GM12878 (cell line): ENCODE data around the gene EYS. TPM values are rescaled to one million over a fixed set of nuclear protein-coding genes. Genes with fewer than 3 reads are reported as not detected.
"Not testable (repeated sequence)": the region's sequence is repeated elsewhere in the genome, so short reads cannot be mapped to it uniquely, and the experiment has no call there.

Experiments
- ATAC-seq: fragments of 200-7000 bp; cut with Tn5 transposase; 3 replicates; pipeline ENCODE4 v1.9.1; 2020; ENCODE audit warnings: mild to moderate bottlenecking, moderate library complexity
- BruUV-seq: library from RNA; stranded (reverse); fragments of 400-500 nt; replicated peaks from 2 replicates; lab custom pipeline; 2021; lab: Mats Ljungman, UMichigan
- CTCF ChIA-PET: fragments of 300-600 bp; sonication (Branson Sonifier 250); formaldehyde crosslinking; extraction: SDS; loops from one replicate; lab custom pipeline; 2021; ENCODE audit warnings: inconsistent platforms; lab: Yijun Ruan, JAX
- POLR2A ChIA-PET: fragments of 350-600 bp; formaldehyde crosslinking; extraction: SDS; loops from one replicate; lab custom pipeline; 2021; ENCODE audit warnings: inconsistent platforms; lab: Charles Lee
- RAD21 ChIA-PET: fragments of 300-600 bp; sonication (Branson Sonifier 250); formaldehyde crosslinking; loops from one replicate; lab custom pipeline; 2023; ENCODE audit warnings: antibody characterized with exemption; ENCODE audit not compliant: unreplicated experiment; lab: Charles Lee
- SMC1A ChIA-PET: fragments of 300-600 bp; sonication (Branson Sonifier 250); formaldehyde crosslinking; loops from one replicate; lab custom pipeline; 2023; ENCODE audit not compliant: unreplicated experiment, uncharacterized antibody; lab: Charles Lee
- DNase-seq: peaks from one replicate; pipeline ENCODE4 v3.0.0-alpha.2; 2011; ENCODE audit warnings: low read depth, low spot score
- FAIRE-seq: peaks from 3 replicates; lab custom pipeline; 2011; peaks lifted over from hg19 to GRCh38; lab: Jason Lieb, UNC
- H2AFZ ChIP-seq: 2 replicates; pipeline ENCODE4 v1.6.0; 2011; ENCODE audit warnings: low read depth, low read length, control low read depth; ENCODE audit not compliant: control insufficient read depth
- H3K27ac ChIP-seq: 2 replicates; pipeline ENCODE4 v1.5.1; 2011; ENCODE audit warnings: control low read depth; ENCODE audit not compliant: control insufficient read depth, insufficient read depth
- H3K27me3 ChIP-seq, 2 experiments: replicated peaks in 1 of 2; 2 replicates each; pipeline versions ENCODE4 v1.6.0 to v1.6.1; 2011; ENCODE audit warnings: low read length in 1 of 2; ENCODE audit not compliant: control insufficient read depth in 2 of 2, insufficient read depth in 2 of 2
- H3K36me3 ChIP-seq, 2 experiments: 2 replicates each; pipeline ENCODE4 v1.5.1; 2011; ENCODE audit warnings: low read length in 1 of 2; ENCODE audit not compliant: control insufficient read depth in 2 of 2, insufficient read depth in 2 of 2
- H3K4me1 ChIP-seq: 2 replicates; pipeline ENCODE4 v1.6.1; 2011; ENCODE audit warnings: mild to moderate bottlenecking, low read length, moderate library complexity, mixed read lengths; ENCODE audit not compliant: control insufficient read depth, insufficient read depth
- H3K4me2 ChIP-seq: 2 replicates; pipeline ENCODE4 v1.6.0; 2011; ENCODE audit warnings: control low read depth; ENCODE audit not compliant: control insufficient read depth, insufficient read depth
- H3K4me3 ChIP-seq: fragments of 200-600 bp; sonication (generic); 2 replicates; pipeline ENCODE4 v1.5.1; 2016
- H3K79me2 ChIP-seq: 2 replicates; pipeline ENCODE4 v1.6.0; 2011; ENCODE audit warnings: low read length; ENCODE audit not compliant: control insufficient read depth, insufficient read depth
- H3K9ac ChIP-seq: 2 replicates; pipeline ENCODE4 v1.8.0; 2011; ENCODE audit warnings: low read length, control low read depth, mixed read lengths; ENCODE audit not compliant: control insufficient read depth, insufficient read depth
- H3K9me3 ChIP-seq: replicated peaks from 3 replicates; pipeline ENCODE4 v1.5.1; 2011; ENCODE audit warnings: mild to moderate bottlenecking, low read length; ENCODE audit not compliant: control insufficient read depth, insufficient read depth
- H4K20me1 ChIP-seq: 2 replicates; pipeline ENCODE4 v1.6.0; 2011; ENCODE audit not compliant: control insufficient read depth, insufficient read depth
- BMI1 ChIP-seq: fragments of 450-650 bp; IDR thresholded peaks from 2 replicates; pipeline ENCODE4 v1.6.1; 2016; ENCODE audit warnings: mild to moderate bottlenecking, moderate library complexity, borderline replicate concordance
- POU2F2 ChIP-seq: IDR thresholded peaks from 3 replicates; pipeline ENCODE4 v1.6.1; 2011; ENCODE audit warnings: low read depth, mild to moderate bottlenecking, low read length, borderline replicate concordance
- WGBS: methylation state at CpG from one replicate; pipeline ENCODE4 v1.1.6; 2016; ENCODE audit warnings: low lambda C conversion rate; ENCODE audit not compliant: insufficient replicate concordance, insufficient coverage; ENCODE audit errors: missing lambda C conversion rate; 5-methylcytosine and 5-hydroxymethylcytosine counted together
- in situ Hi-C: fragments of 300-500 bp; cut with MboI; formaldehyde crosslinking; loops from 9 replicates; pipeline ENCODE4 v1.14.3; 2018; ENCODE audit warnings: mixed read lengths
- intact Hi-C: fragments of 100-400 bp; cut with micrococcal nuclease; formaldehyde crosslinking; loops from one replicate; pipeline ENCODE4 v1.14.2; 2022; ENCODE audit not compliant: unreplicated experiment
- polyA plus RNA-seq, 11 experiments: library from polyadenylated mRNA; depleted of rRNA in 4 of 11; unstranded in 6 of 11; stranded (reverse) in 5 of 11; fragments of >200 nt; fragmentation: Nextera tagmentation in 4 of 11; fragmentation: Illumina TruSeq in 1 of 11; extraction: Ambion mirVana in 4 of 11; extraction: Trizol in 1 of 11; gene quantifications; 1 replicate in 1 of 11; 2 replicates in 10 of 11; pipeline versions ENCODE4 v1.2.1 to v1.2.3, GENCODE V29; 2011 to 2016; ENCODE audit warnings: inconsistent platforms in 2 of 11, missing spikeins in 2 of 11, low read depth in 1 of 11
- total RNA-seq, 4 experiments: library from RNA; depleted of rRNA in 3 of 4; stranded (reverse); fragments of >200 nt in 3 of 4; fragmentation: Illumina TruSeq in 1 of 4; extraction: Trizol in 1 of 4; gene quantifications; 2 replicates each; pipeline versions ENCODE4 v1.2.1 to v1.2.3, GENCODE V29; 2013 to 2021
- TF ChIP-seq, protein P1 (sequence below): IDR thresholded peaks from 2 replicates; pipeline ENCODE4 v1.6.1; 2012; ENCODE audit warnings: mild to moderate bottlenecking, low read depth, low read length

The EYS gene
- total and polyA plus RNA-seq, 10 of the 15 experiments (the other 5 are each of a cell fraction or from before 2014, with no cell fraction given) = under 0.01 to 0.14 (median 0.02) TPM; not detected in 1

DNA sequence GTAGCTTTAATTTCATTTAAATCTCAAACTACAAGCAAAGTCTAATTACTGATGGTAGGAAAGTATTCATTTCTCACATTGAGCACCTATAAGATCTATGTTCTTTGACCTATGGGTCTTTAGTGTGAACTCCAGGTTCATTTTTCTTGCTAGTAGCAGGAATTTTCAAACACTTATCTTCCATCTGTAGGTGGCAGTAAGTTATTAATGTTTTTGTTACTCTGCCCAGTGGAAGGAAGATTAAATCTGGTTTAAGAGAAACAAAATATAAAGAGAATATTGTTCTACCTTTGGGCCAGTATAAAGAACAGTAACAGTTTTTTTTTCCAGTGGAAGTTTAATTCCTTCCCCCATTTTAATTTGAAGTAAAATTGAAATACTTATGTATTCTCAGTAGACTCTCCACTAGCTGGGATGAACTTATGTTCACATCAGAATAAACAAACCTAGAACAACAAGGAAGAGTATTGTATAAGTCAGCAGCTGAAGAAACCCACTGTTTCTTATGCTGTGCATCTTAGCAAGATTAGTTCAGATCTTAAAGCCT lies 1743.2 kb downstream of the EYS start (continued):
- TF ChIP-seq, protein P1, sequence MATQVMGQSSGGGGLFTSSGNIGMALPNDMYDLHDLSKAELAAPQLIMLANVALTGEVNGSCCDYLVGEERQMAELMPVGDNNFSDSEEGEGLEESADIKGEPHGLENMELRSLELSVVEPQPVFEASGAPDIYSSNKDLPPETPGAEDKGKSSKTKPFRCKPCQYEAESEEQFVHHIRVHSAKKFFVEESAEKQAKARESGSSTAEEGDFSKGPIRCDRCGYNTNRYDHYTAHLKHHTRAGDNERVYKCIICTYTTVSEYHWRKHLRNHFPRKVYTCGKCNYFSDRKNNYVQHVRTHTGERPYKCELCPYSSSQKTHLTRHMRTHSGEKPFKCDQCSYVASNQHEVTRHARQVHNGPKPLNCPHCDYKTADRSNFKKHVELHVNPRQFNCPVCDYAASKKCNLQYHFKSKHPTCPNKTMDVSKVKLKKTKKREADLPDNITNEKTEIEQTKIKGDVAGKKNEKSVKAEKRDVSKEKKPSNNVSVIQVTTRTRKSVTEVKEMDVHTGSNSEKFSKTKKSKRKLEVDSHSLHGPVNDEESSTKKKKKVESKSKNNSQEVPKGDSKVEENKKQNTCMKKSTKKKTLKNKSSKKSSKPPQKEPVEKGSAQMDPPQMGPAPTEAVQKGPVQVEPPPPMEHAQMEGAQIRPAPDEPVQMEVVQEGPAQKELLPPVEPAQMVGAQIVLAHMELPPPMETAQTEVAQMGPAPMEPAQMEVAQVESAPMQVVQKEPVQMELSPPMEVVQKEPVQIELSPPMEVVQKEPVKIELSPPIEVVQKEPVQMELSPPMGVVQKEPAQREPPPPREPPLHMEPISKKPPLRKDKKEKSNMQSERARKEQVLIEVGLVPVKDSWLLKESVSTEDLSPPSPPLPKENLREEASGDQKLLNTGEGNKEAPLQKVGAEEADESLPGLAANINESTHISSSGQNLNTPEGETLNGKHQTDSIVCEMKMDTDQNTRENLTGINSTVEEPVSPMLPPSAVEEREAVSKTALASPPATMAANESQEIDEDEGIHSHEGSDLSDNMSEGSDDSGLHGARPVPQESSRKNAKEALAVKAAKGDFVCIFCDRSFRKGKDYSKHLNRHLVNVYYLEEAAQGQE = no peak
- no peak for TF ChIP-seq BMI1
- no peak for TF ChIP-seq POU2F2

DNA sequence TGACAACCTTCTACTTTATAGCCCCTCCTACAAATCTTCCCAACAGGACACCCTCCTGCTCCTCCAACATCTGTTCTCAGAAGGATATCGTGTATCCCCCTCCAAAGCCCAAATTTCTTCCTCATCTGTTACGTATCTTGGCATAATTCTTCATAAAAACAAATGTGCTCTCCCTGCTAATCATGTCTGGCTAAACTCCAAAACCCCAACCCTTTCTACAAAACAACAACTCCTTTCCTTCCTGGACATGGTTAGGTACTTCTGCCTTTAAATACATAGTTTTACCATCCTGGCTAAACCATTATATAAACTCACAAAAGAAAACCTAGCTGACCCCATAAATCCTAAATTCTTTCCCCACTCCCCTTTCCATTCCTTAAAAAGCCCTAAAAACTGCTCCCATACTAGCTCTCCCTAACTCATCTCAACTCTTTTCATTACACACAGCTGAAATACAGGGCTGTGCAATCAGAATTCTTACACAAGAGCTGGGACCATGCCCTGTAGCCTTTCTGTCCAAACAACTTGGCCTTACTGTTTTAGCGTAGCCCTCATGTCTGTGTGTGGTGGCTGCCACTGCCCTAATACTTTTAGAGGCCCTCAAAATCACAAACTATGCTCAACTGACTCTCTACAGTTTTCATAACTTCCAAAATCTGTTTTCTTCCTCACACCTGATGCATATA lies 1753.5 kb downstream of the EYS start:
- SMC1A ChIA-PET, BruUV-seq, H3K4me3 ChIP-seq, H3K27ac ChIP-seq, ATAC-seq, H3K4me2 ChIP-seq, in situ Hi-C loops, H3K27me3 ChIP-seq, H3K9ac ChIP-seq, FAIRE-seq, intact Hi-C loops, H3K9me3 ChIP-seq, H3K4me1 ChIP-seq, H2AFZ ChIP-seq, H3K36me3 ChIP-seq, H3K79me2 ChIP-seq, H4K20me1 ChIP-seq, DNase-seq, RAD21 ChIA-PET, POLR2A ChIA-PET: not testable (repeated sequence)
- WGBS = 2% methylated on average over 3 of the region's 3 CpGs
- CTCF ChIA-PET = interaction anchor here (1.2 kb wide), 1 partner anchor 378 kb away, joined by 3 read pairs; no protein-coding TSS in a partner anchor
